GM12878 (cell line): ENCODE measurements around the gene HCFC1. TPM values are rescaled to one million over a fixed set of nuclear protein-coding genes. Genes with fewer than 3 reads are reported as not detected.

Experiments
- ATAC-seq: fragments of 200-7000 bp; cut with Tn5 transposase; 3 replicates; pipeline ENCODE4 v1.9.1; 2020; ENCODE audit warnings: mild to moderate bottlenecking, moderate library complexity
- BruUV-seq: library from RNA; stranded (reverse); fragments of 400-500 nt; replicated peaks from 2 replicates; lab custom pipeline; 2021; lab: Mats Ljungman, UMichigan
- CTCF ChIA-PET: fragments of 300-600 bp; sonication (Branson Sonifier 250); formaldehyde crosslinking; extraction: SDS; loops from one replicate; lab custom pipeline; 2021; ENCODE audit warnings: inconsistent platforms; lab: Yijun Ruan, JAX
- POLR2A ChIA-PET: fragments of 350-600 bp; formaldehyde crosslinking; extraction: SDS; loops from one replicate; lab custom pipeline; 2021; ENCODE audit warnings: inconsistent platforms; lab: Charles Lee
- RAD21 ChIA-PET: fragments of 300-600 bp; sonication (Branson Sonifier 250); formaldehyde crosslinking; loops from one replicate; lab custom pipeline; 2023; ENCODE audit warnings: antibody characterized with exemption; ENCODE audit not compliant: unreplicated experiment; lab: Charles Lee
- SMC1A ChIA-PET: fragments of 300-600 bp; sonication (Branson Sonifier 250); formaldehyde crosslinking; loops from one replicate; lab custom pipeline; 2023; ENCODE audit not compliant: unreplicated experiment, uncharacterized antibody; lab: Charles Lee
- DNase-seq: peaks from one replicate; pipeline ENCODE4 v3.0.0-alpha.2; 2011; ENCODE audit warnings: low read depth, low spot score
- FAIRE-seq: peaks from 3 replicates; lab custom pipeline; 2011; peaks lifted over from hg19 to GRCh38; lab: Jason Lieb, UNC
- H2AFZ ChIP-seq: 2 replicates; pipeline ENCODE4 v1.6.0; 2011; ENCODE audit warnings: low read depth, low read length, control low read depth; ENCODE audit not compliant: control insufficient read depth
- H3K27ac ChIP-seq: 2 replicates; pipeline ENCODE4 v1.5.1; 2011; ENCODE audit warnings: control low read depth; ENCODE audit not compliant: control insufficient read depth, insufficient read depth
- H3K27me3 ChIP-seq, 2 experiments: replicated peaks in 1 of 2; 2 replicates each; pipeline versions ENCODE4 v1.6.0 to v1.6.1; 2011; ENCODE audit warnings: low read length in 1 of 2; ENCODE audit not compliant: control insufficient read depth in 2 of 2, insufficient read depth in 2 of 2
- H3K36me3 ChIP-seq, 2 experiments: 2 replicates each; pipeline ENCODE4 v1.5.1; 2011; ENCODE audit warnings: low read length in 1 of 2; ENCODE audit not compliant: control insufficient read depth in 2 of 2, insufficient read depth in 2 of 2
- H3K4me1 ChIP-seq: 2 replicates; pipeline ENCODE4 v1.6.1; 2011; ENCODE audit warnings: mild to moderate bottlenecking, low read length, moderate library complexity, mixed read lengths; ENCODE audit not compliant: control insufficient read depth, insufficient read depth
- H3K4me2 ChIP-seq: 2 replicates; pipeline ENCODE4 v1.6.0; 2011; ENCODE audit warnings: control low read depth; ENCODE audit not compliant: control insufficient read depth, insufficient read depth
- H3K4me3 ChIP-seq: fragments of 200-600 bp; sonication (generic); 2 replicates; pipeline ENCODE4 v1.5.1; 2016
- H3K79me2 ChIP-seq: 2 replicates; pipeline ENCODE4 v1.6.0; 2011; ENCODE audit warnings: low read length; ENCODE audit not compliant: control insufficient read depth, insufficient read depth
- H3K9ac ChIP-seq: 2 replicates; pipeline ENCODE4 v1.8.0; 2011; ENCODE audit warnings: low read length, control low read depth, mixed read lengths; ENCODE audit not compliant: control insufficient read depth, insufficient read depth
- H3K9me3 ChIP-seq: replicated peaks from 3 replicates; pipeline ENCODE4 v1.5.1; 2011; ENCODE audit warnings: mild to moderate bottlenecking, low read length; ENCODE audit not compliant: control insufficient read depth, insufficient read depth
- H4K20me1 ChIP-seq: 2 replicates; pipeline ENCODE4 v1.6.0; 2011; ENCODE audit not compliant: control insufficient read depth, insufficient read depth
- BACH1 ChIP-seq: fragments of 450-650 bp; IDR thresholded peaks from 2 replicates; pipeline ENCODE4 v1.6.1; 2017; ENCODE audit warnings: mild to moderate bottlenecking, borderline replicate concordance
- CBFB ChIP-seq: IDR thresholded peaks from 2 replicates; pipeline ENCODE4 v1.6.1; 2016; ENCODE audit warnings: antibody characterized with exemption, low read depth
- CBX3 ChIP-seq: fragments of 200-600 bp; sonication (generic); IDR thresholded peaks from 2 replicates; pipeline ENCODE4 v1.6.1; 2016; ENCODE audit warnings: low read depth, borderline replicate concordance
- CHD4 ChIP-seq: fragments of 200-600 bp; sonication (generic); IDR thresholded peaks from 2 replicates; pipeline ENCODE4 v1.6.1; 2016; ENCODE audit warnings: mild to moderate bottlenecking
- FOS ChIP-seq: IDR thresholded peaks from 3 replicates; pipeline ENCODE4 v1.6.1; 2011; ENCODE audit warnings: borderline replicate concordance; ENCODE audit not compliant: insufficient read length; ENCODE audit errors: extremely low read depth
- HDGF ChIP-seq: fragments of 450-650 bp; IDR thresholded peaks from 2 replicates; pipeline ENCODE4 v1.6.1; 2016; ENCODE audit warnings: antibody characterized with exemption
- JUNB ChIP-seq: IDR thresholded peaks from 2 replicates; pipeline ENCODE4 v1.6.1; 2016; ENCODE audit warnings: antibody characterized with exemption, mild to moderate bottlenecking
- PML ChIP-seq: IDR thresholded peaks from 2 replicates; pipeline ENCODE4 v1.6.1; 2012; ENCODE audit warnings: low read length, inconsistent platforms
- STAT1 ChIP-seq: fragments of 450-650 bp; conservative IDR thresholded peaks from 2 replicates; pipeline ENCODE4 v1.6.1; 2014; ENCODE audit warnings: antibody characterized with exemption, mild to moderate bottlenecking
- WGBS: methylation state at CpG from one replicate; pipeline ENCODE4 v1.1.6; 2016; ENCODE audit warnings: low lambda C conversion rate; ENCODE audit not compliant: insufficient replicate concordance, insufficient coverage; ENCODE audit errors: missing lambda C conversion rate; 5-methylcytosine and 5-hydroxymethylcytosine counted together
- in situ Hi-C: fragments of 300-500 bp; cut with MboI; formaldehyde crosslinking; loops from 9 replicates; pipeline ENCODE4 v1.14.3; 2018; ENCODE audit warnings: mixed read lengths
- intact Hi-C: fragments of 100-400 bp; cut with micrococcal nuclease; formaldehyde crosslinking; loops from one replicate; pipeline ENCODE4 v1.14.2; 2022; ENCODE audit not compliant: unreplicated experiment
- polyA plus RNA-seq, 11 experiments: library from polyadenylated mRNA; depleted of rRNA in 4 of 11; unstranded in 6 of 11; stranded (reverse) in 5 of 11; fragments of >200 nt; fragmentation: Nextera tagmentation in 4 of 11; fragmentation: Illumina TruSeq in 1 of 11; extraction: Ambion mirVana in 4 of 11; extraction: Trizol in 1 of 11; gene quantifications; 1 replicate in 1 of 11; 2 replicates in 10 of 11; pipeline versions ENCODE4 v1.2.1 to v1.2.3, GENCODE V29; 2011 to 2016; ENCODE audit warnings: inconsistent platforms in 2 of 11, missing spikeins in 2 of 11, low read depth in 1 of 11
- total RNA-seq, 4 experiments: library from RNA; depleted of rRNA in 3 of 4; stranded (reverse); fragments of >200 nt in 3 of 4; fragmentation: Illumina TruSeq in 1 of 4; extraction: Trizol in 1 of 4; gene quantifications; 2 replicates each; pipeline versions ENCODE4 v1.2.1 to v1.2.3, GENCODE V29; 2013 to 2021
- TF ChIP-seq, protein P1 (sequence below), 3 experiments: IDR thresholded peaks in 2 of 3; conservative IDR thresholded peaks in 1 of 3; 2 replicates each; pipeline ENCODE4 v1.5.1; 2011; ENCODE audit warnings: low read depth in 3 of 3, low read length in 3 of 3, mild to moderate bottlenecking in 3 of 3, control low read depth in 2 of 3, moderate library complexity in 2 of 3, inconsistent platforms in 1 of 3, mixed read lengths in 1 of 3; ENCODE audit not compliant: control insufficient read depth in 2 of 3, insufficient read depth in 1 of 3; ENCODE audit errors: extremely low read depth in 1 of 3

Gene HCFC1
- total and polyA plus RNA-seq, 10 of the 15 experiments (the other 5 are each of a cell fraction or from before 2014, with no cell fraction given) = 3.9 to 92.7 (median 23.5) TPM

DNA sequence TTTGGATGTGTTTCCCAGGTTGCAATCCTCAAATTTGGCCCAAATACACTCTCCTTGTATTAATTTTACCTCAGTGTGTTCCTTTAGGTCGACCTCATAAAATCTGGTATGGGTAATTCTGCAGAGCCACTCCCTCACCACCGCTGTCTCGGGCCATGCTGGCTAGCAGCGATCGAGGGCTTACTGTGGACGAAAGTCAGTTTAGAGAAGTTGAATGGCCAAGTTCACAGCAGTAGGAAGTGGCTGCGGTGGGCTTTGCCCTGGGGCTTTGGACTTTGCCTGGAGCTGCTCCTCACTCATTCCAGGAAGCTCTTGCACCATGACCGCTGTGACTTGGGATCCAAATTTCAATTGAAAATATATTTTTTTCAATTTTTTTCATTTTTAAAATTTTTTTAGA lies 20.6 kb upstream of the HCFC1 start:
- ATAC-seq = no peak
- no peaks in the 10 kb centered on the region for H3K36me3 ChIP-seq
- FAIRE-seq = no peak
- no peak overlapping the region for H3K27ac ChIP-seq
- no peak overlapping the region for H3K9ac ChIP-seq
- H3K4me2 ChIP-seq = no peak overlapping the region
- H3K4me3 ChIP-seq = no peak overlapping the region
- POLR2A ChIA-PET = no interaction called here
- BruUV-seq = no TSS peak
- no peaks in the 10 kb centered on the region for H3K79me2 ChIP-seq
- DNase-seq = no peak
- H3K9me3 ChIP-seq = no peaks in the 10 kb centered on the region; the same call in 2 of the 3 replicates
- TF ChIP-seq, protein P1, sequence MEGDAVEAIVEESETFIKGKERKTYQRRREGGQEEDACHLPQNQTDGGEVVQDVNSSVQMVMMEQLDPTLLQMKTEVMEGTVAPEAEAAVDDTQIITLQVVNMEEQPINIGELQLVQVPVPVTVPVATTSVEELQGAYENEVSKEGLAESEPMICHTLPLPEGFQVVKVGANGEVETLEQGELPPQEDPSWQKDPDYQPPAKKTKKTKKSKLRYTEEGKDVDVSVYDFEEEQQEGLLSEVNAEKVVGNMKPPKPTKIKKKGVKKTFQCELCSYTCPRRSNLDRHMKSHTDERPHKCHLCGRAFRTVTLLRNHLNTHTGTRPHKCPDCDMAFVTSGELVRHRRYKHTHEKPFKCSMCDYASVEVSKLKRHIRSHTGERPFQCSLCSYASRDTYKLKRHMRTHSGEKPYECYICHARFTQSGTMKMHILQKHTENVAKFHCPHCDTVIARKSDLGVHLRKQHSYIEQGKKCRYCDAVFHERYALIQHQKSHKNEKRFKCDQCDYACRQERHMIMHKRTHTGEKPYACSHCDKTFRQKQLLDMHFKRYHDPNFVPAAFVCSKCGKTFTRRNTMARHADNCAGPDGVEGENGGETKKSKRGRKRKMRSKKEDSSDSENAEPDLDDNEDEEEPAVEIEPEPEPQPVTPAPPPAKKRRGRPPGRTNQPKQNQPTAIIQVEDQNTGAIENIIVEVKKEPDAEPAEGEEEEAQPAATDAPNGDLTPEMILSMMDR (IDR thresholded peaks at IDR 0.05 in 2 of 3, conservative IDR thresholded peaks at IDR 0.05 in 1 of 3; ENCODE audit: control insufficient read depth in 2 of 3, extremely low read depth in 1 of 3, insufficient read depth in 1 of 3, low read depth in 3 of 3, low read length in 3 of 3) = no peak
- no peak for TF ChIP-seq STAT1
- TF ChIP-seq CBFB = no peak
- no peak for TF ChIP-seq HDGF
- TF ChIP-seq CBX3 = no peak
- TF ChIP-seq FOS = no peak
- TF ChIP-seq CHD4 = no peak
- TF ChIP-seq JUNB = no peak
- TF ChIP-seq BACH1 = no peak
- no peak for TF ChIP-seq PML
- in situ Hi-C loops = no loop called here
- no peaks in the 10 kb centered on the region for H3K27me3 ChIP-seq
- WGBS = 55% methylated on average over 8 of the region's 8 CpGs
- H2AFZ ChIP-seq = no peak overlapping the region
- CTCF ChIA-PET = no interaction called here
- SMC1A ChIA-PET = no interaction called here
- H3K4me1 ChIP-seq = no peaks in the 10 kb centered on the region
- intact Hi-C loops = no loop called here
- RAD21 ChIA-PET = no interaction called here
- H4K20me1 ChIP-seq = no peaks in the 10 kb centered on the region
